MCF 10A (cell line): Measurements from ENCODE around the gene MOCOS. TPM values are rescaled to one million over a fixed set of nuclear protein-coding genes. Genes with fewer than 3 reads are reported as not detected.

Source experiments
- Bru-seq: library from RNA; stranded (reverse); fragments of 400-500 nt; gene quantifications from one replicate; lab custom pipeline; 2021; lab: Mats Ljungman, UMichigan
- BruChase-seq, 2 experiments: library from RNA; stranded (reverse); fragments of 400-500 nt; gene quantifications; one replicate each; lab custom pipeline; 2021; lab: Mats Ljungman, UMichigan
- BruUV-seq: library from RNA; stranded (reverse); fragments of 400-500 nt; replicated peaks from 2 replicates; lab custom pipeline; 2021; lab: Mats Ljungman, UMichigan
- CTCF ChIA-PET: fragments of 300-600 bp; sonication (Branson Sonifier 250); formaldehyde crosslinking; extraction: SDS; loops from one replicate; lab custom pipeline; 2021; ENCODE audit warnings: antibody characterized with exemption, inconsistent platforms; lab: Yijun Ruan, JAX
- POLR2A ChIA-PET: fragments of 300-600, 350-650 bp; sonication (Branson Sonifier 250); formaldehyde crosslinking; extraction: SDS; loops from one replicate; lab custom pipeline; 2020; ENCODE audit warnings: antibody characterized with exemption, inconsistent platforms; lab: Yijun Ruan, JAX
- DNase-seq: peaks from one replicate; pipeline ENCODE4 v3.0.0-alpha.2; 2018; ENCODE audit not compliant: unreplicated experiment
- H3K27ac Mint-ChIP-seq: one replicate; pipeline ENCODE4 v1.8.0; 2022; ENCODE audit warnings: mild to moderate bottlenecking, low read depth, mixed read lengths; ENCODE audit not compliant: unreplicated experiment
- H3K27me3 Mint-ChIP-seq: one replicate; pipeline ENCODE4 v1.8.0; 2022; ENCODE audit warnings: mixed read lengths; ENCODE audit not compliant: insufficient read depth, unreplicated experiment
- H3K36me3 Mint-ChIP-seq: one replicate; pipeline ENCODE4 v1.8.0; 2022; ENCODE audit warnings: mild to moderate bottlenecking, moderate library complexity, mixed read lengths; ENCODE audit not compliant: insufficient read depth, unreplicated experiment
- H3K4me1 Mint-ChIP-seq: one replicate; pipeline ENCODE4 v1.8.0; 2022; ENCODE audit warnings: mixed read lengths; ENCODE audit not compliant: insufficient read depth, unreplicated experiment
- H3K4me3 Mint-ChIP-seq: one replicate; pipeline ENCODE4 v1.8.0; 2022; ENCODE audit warnings: mild to moderate bottlenecking, moderate library complexity, mixed read lengths; ENCODE audit not compliant: unreplicated experiment
- H3K9me3 Mint-ChIP-seq: one replicate; pipeline ENCODE4 v1.8.0; 2022; ENCODE audit warnings: mixed read lengths; ENCODE audit not compliant: unreplicated experiment
- intact Hi-C: fragments of 100-400 bp; cut with micrococcal nuclease; formaldehyde crosslinking; loops from 2 replicates; pipeline ENCODE4 v1.14.1; 2022
- long read RNA-seq: library from polyadenylated mRNA; stranded (forward); transcript quantifications from one replicate; pipeline ENCODE4 v2.0.0, GENCODE V29; 2022
- total RNA-seq: library from RNA; stranded (reverse); gene quantifications from 2 replicates; pipeline ENCODE4 v1.2.3, GENCODE V29; 2022
- TF ChIP-seq, protein P1 (sequence below): fragments of 200-600 bp; IDR thresholded peaks from one replicate; pipeline ENCODE4 v1.8.0; 2022; ENCODE audit warnings: antibody characterized with exemption, mild to moderate bottlenecking; ENCODE audit not compliant: unreplicated experiment

MOCOS gene, protein sequence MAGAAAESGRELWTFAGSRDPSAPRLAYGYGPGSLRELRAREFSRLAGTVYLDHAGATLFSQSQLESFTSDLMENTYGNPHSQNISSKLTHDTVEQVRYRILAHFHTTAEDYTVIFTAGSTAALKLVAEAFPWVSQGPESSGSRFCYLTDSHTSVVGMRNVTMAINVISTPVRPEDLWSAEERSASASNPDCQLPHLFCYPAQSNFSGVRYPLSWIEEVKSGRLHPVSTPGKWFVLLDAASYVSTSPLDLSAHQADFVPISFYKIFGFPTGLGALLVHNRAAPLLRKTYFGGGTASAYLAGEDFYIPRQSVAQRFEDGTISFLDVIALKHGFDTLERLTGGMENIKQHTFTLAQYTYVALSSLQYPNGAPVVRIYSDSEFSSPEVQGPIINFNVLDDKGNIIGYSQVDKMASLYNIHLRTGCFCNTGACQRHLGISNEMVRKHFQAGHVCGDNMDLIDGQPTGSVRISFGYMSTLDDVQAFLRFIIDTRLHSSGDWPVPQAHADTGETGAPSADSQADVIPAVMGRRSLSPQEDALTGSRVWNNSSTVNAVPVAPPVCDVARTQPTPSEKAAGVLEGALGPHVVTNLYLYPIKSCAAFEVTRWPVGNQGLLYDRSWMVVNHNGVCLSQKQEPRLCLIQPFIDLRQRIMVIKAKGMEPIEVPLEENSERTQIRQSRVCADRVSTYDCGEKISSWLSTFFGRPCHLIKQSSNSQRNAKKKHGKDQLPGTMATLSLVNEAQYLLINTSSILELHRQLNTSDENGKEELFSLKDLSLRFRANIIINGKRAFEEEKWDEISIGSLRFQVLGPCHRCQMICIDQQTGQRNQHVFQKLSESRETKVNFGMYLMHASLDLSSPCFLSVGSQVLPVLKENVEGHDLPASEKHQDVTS
- 69.1 and 81.1 TPM in 2 replicates for total RNA-seq
- Bru-seq, nascent RNA = percentile 97 among the genes with signal in this experiment
- percentile 93 among the genes with signal in this experiment for BruChase-seq, experiment 1, labeled RNA remaining after a 6-hour chase
- percentile 97 among the genes with signal in this experiment for BruChase-seq, experiment 2, labeled RNA remaining after a 2-hour chase
- long read RNA-seq, full-length matches to known transcripts = 134 of 210 reads
- long read RNA-seq, partial matches to known transcripts = 20 of 210 reads
- long read RNA-seq, other reads (novel, unspliced or antisense) = 56 of 210 reads

DNA sequence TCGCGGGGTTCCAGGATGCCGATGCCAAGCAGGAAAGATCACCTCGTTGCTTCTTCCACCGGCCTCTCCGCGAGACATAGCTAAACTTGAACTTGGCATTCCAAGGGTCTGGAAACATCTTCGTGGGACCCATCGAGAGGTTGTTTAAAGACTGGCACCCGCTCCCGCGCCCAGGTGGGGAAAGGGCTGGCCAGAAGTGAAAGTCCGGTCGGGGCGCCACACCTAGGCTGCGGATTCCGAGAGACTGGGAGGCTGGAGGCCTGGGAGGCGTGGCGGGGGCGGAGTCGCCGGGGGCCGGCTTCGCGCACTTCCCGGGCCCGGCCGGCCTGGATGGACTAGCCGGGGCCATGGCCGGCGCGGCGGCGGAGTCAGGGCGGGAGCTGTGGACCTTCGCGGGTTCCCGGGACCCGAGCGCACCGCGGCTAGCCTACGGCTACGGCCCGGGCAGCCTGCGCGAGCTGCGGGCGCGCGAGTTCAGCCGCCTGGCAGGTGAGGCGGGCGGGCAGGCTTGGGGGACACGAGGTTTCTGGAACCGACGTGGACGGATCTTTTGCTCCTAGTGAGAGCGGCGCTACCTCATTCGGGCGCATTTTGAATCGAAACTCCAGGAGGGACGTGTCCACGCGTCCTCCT is at the start of gene MOCOS:
Gene MOCOS, plus strand, starts transcription at position 305 of the 633 bp plus-strand sequence. Its CDS starts 43 bp downstream, at position 348.
- no peaks in the 10 kb centered on the region for H3K27me3 Mint-ChIP-seq
- H3K4me1 Mint-ChIP-seq = peaks cover 34% of the 10 kb centered on the region
- ChIA-PET CTCF (interaction anchor here (0.6 to 1.3 kb wide), 5 partner anchors 9 to 570 kb away, joined by 3 to 4 read pairs (median 3); no protein-coding TSS in a partner anchor), POLR2A (interaction anchor here (0.6 to 5.6 kb wide), 26 partner anchors 8 to 643 kb away, joined by 3 to 92 read pairs (median 4); partner anchors contain the start of genes ELP2, KIAA1328, RMP24 and RPRD1A)
- peaks cover 21% of the 10 kb centered on the region for H3K36me3 Mint-ChIP-seq
- no peaks in the 10 kb centered on the region for H3K9me3 Mint-ChIP-seq
- H3K27ac Mint-ChIP-seq = peak within 1 kb of the TSS; percentile 89
- no TSS peak for BruUV-seq
- TF ChIP-seq, protein P1, sequence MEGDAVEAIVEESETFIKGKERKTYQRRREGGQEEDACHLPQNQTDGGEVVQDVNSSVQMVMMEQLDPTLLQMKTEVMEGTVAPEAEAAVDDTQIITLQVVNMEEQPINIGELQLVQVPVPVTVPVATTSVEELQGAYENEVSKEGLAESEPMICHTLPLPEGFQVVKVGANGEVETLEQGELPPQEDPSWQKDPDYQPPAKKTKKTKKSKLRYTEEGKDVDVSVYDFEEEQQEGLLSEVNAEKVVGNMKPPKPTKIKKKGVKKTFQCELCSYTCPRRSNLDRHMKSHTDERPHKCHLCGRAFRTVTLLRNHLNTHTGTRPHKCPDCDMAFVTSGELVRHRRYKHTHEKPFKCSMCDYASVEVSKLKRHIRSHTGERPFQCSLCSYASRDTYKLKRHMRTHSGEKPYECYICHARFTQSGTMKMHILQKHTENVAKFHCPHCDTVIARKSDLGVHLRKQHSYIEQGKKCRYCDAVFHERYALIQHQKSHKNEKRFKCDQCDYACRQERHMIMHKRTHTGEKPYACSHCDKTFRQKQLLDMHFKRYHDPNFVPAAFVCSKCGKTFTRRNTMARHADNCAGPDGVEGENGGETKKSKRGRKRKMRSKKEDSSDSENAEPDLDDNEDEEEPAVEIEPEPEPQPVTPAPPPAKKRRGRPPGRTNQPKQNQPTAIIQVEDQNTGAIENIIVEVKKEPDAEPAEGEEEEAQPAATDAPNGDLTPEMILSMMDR = no peak
- H3K4me3 Mint-ChIP-seq = peak within 1 kb of the TSS; percentile 96
- DNase-seq = peak; percentile 86
- intact Hi-C loops = loop anchor here (2.0 kb wide), 1 partner anchor 59 kb away; the partner anchor contains the start of genes ELP2 and SLC39A6

DNA sequence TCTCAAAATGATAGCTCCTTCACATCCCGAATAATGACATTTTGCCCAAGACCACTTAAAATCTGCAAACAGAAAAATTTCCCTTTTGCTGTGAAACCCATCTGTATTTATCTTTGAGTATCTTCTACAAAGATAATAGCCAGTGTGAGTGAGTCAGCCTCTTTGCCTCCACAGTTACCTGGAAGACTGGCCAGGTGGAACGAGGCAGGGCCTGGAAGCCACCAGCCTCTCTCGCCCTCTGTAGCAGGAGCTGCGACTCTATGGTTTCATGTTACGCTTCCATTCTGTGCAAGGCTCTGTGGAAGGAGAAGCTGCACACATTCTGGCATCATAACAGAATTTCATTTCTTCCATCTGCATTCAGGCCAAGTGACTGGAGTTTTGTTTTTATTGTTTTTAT is 48.1 kb upstream of the MOCOS start:
- no peaks in the 10 kb centered on the region for H3K9me3 Mint-ChIP-seq
- no TSS peak for BruUV-seq
- ChIA-PET POLR2A (interaction anchor here (1.0 to 5.7 kb wide), 3 partner anchors 9 to 49 kb away, joined by 3 to 36 read pairs (median 3); partner anchors contain the start of genes ELP2 and SLC39A6), CTCF (interaction anchor here (0.6 to 0.9 kb wide), 2 partner anchors 549 to 1446 kb away, joined by 3 to 4 read pairs; no protein-coding TSS in a partner anchor)
- H3K27me3 Mint-ChIP-seq = no peaks in the 10 kb centered on the region
- no peak overlapping the region for H3K27ac Mint-ChIP-seq
- intact Hi-C loops = no loop called here
- H3K4me1 Mint-ChIP-seq = peaks cover 6% of the 10 kb centered on the region
- no peak overlapping the region for H3K4me3 Mint-ChIP-seq
- peaks cover 86% of the 10 kb centered on the region for H3K36me3 Mint-ChIP-seq
- no peak for DNase-seq
- TF ChIP-seq, protein P1 = no peak

DNA sequence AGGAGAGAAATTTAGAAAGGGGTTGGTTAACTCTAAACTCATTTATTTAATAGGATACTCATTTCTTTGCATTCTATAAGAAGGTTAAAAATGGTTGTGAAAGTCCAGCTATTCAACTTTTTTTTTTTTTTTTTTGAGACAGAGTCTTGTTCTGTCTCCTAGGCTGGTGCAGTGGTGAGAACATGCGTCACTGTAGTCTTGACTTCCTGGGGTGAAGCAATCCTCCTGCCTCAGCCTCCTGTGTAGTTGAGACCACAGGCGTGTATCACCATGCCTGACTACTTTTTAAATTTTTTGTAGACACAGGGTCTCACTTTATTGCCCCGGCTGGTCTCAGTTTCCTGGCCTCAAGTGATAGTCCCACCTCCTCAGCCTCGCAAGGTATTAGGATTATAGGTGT is 45.7 kb upstream of the MOCOS start:
- intact Hi-C loops = no loop called here
- TF ChIP-seq, protein P1 = no peak
- no TSS peak for BruUV-seq
- ChIA-PET POLR2A (interaction anchor here (0.7 to 5.7 kb wide), 2 partner anchors 12 to 526 kb away, joined by 3 to 36 read pairs; partner anchors contain the start of genes ELP2 and SLC39A6), CTCF (interaction anchor here (0.6 kb wide), 1 partner anchor 613 kb away, joined by 4 read pairs; no protein-coding TSS in a partner anchor)
- H3K36me3 Mint-ChIP-seq = peaks cover 95% of the 10 kb centered on the region
- no peak for DNase-seq
- no peaks in the 10 kb centered on the region for H3K9me3 Mint-ChIP-seq
- H3K4me1 Mint-ChIP-seq = no peaks in the 10 kb centered on the region
- no peak overlapping the region for H3K4me3 Mint-ChIP-seq
- no peaks in the 10 kb centered on the region for H3K27me3 Mint-ChIP-seq
- H3K27ac Mint-ChIP-seq = peak overlapping the region; percentile 57
